Activated T-cell treated with anti-CD3 and anti-CD28 coated beads, Interleukin-2, amount 50 U/mL, for 24 hours (primary cell): ENCODE data around the gene SIRPB2.

Experiments used
- DNase-seq: peaks from one replicate; pipeline ENCODE4 v3.0.0-alpha.2; 2020
- H3K27ac Mint-ChIP-seq: 2 replicates; pipeline ENCODE4 v1.8.0; 2020; ENCODE audit warnings: mild to moderate bottlenecking, mixed read lengths
- H3K27me3 Mint-ChIP-seq: 2 replicates; pipeline ENCODE4 v1.8.0; 2020; ENCODE audit warnings: mixed read lengths
- H3K36me3 Mint-ChIP-seq: 2 replicates; pipeline ENCODE4 v1.8.0; 2020; ENCODE audit warnings: low read depth, mixed read lengths
- H3K4me1 Mint-ChIP-seq: 2 replicates; pipeline ENCODE4 v1.8.0; 2020; ENCODE audit warnings: low read depth, mixed read lengths
- H3K4me3 Mint-ChIP-seq: 2 replicates; pipeline ENCODE4 v1.8.0; 2020; ENCODE audit warnings: mild to moderate bottlenecking, moderate library complexity, mixed read lengths
- H3K9me3 Mint-ChIP-seq: 2 replicates; pipeline ENCODE4 v1.8.0; 2020; ENCODE audit warnings: mixed read lengths

The SIRPB2 gene

GRCh38 chr20:1469925-1470571, 21.2 kb downstream of the SIRPB2 start:
- H3K9me3 Mint-ChIP-seq = no peaks in the 10 kb centered on the region
- DNase-seq = no peak
- peaks cover 12% of the 10 kb centered on the region for H3K36me3 Mint-ChIP-seq
- H3K27me3 Mint-ChIP-seq = peaks cover 9% of the 10 kb centered on the region
- no peak overlapping the region for H3K27ac Mint-ChIP-seq
- no peak overlapping the region for H3K4me3 Mint-ChIP-seq
- peaks cover 24% of the 10 kb centered on the region for H3K4me1 Mint-ChIP-seq

GRCh38 chr20:1469306-1469905, 21.8 kb downstream of the SIRPB2 start:
- no peak for DNase-seq
- Mint-ChIP-seq H3K27me3 (peaks cover 9% of the 10 kb centered on the region), H3K36me3 (peaks cover 18% of the 10 kb centered on the region), H3K4me1 (peaks cover 30% of the 10 kb centered on the region), H3K27ac (no peak overlapping the region), H3K4me3 (no peak overlapping the region), H3K9me3 (no peaks in the 10 kb centered on the region)

GRCh38 chr20:1468117-1468624, 23.0 kb downstream of the SIRPB2 start:
- H3K4me3 Mint-ChIP-seq = no peak overlapping the region
- no peak for DNase-seq
- H3K27ac Mint-ChIP-seq = no peak overlapping the region

GRCh38 chr20:1467355-1468116, 23.7 kb downstream of the SIRPB2 start:
- Mint-ChIP-seq H3K4me3 (peak overlapping the region; percentile 66), H3K9me3 (no peaks in the 10 kb centered on the region), H3K27ac (peak overlapping the region; percentile 64), H3K4me1 (peaks cover 45% of the 10 kb centered on the region), H3K27me3 (peaks cover 9% of the 10 kb centered on the region), H3K36me3 (peaks cover 37% of the 10 kb centered on the region)
- peak; percentile 39 for DNase-seq

More at GRCh38 chr20:1468117-1468624, 23.0 kb downstream of the SIRPB2 start:
- H3K27me3 Mint-ChIP-seq = peaks cover 9% of the 10 kb centered on the region
- peaks cover 30% of the 10 kb centered on the region for H3K36me3 Mint-ChIP-seq
- H3K9me3 Mint-ChIP-seq = no peaks in the 10 kb centered on the region
- peaks cover 42% of the 10 kb centered on the region for H3K4me1 Mint-ChIP-seq

GRCh38 chr20:1467082-1467354, 24.2 kb downstream of the SIRPB2 start:
- DNase-seq = no peak
- no peaks in the 10 kb centered on the region for H3K9me3 Mint-ChIP-seq
- H3K4me1 Mint-ChIP-seq = peaks cover 47% of the 10 kb centered on the region
- peak overlapping the region; percentile 66 for H3K4me3 Mint-ChIP-seq
- peaks cover 9% of the 10 kb centered on the region for H3K27me3 Mint-ChIP-seq
- peak overlapping the region; percentile 64 for H3K27ac Mint-ChIP-seq
- peaks cover 42% of the 10 kb centered on the region for H3K36me3 Mint-ChIP-seq

- Mint-ChIP-seq H3K27me3 (peaks cover 9% of the 10 kb centered on the region), H3K9me3 (no peaks in the 10 kb centered on the region), H3K27ac (peak within 1 kb of the TSS; percentile 94), H3K36me3 (peaks cover 48% of the 10 kb centered on the region), H3K4me1 (peaks cover 48% of the 10 kb centered on the region), H3K4me3 (peak within 1 kb of the TSS; percentile 86)
- DNase-seq = peak; percentile 100
Measured at GRCh38 chr20:1466211-1467081, 24.8 kb downstream of the SIRPB2 start, which contains the start of gene NSFL1C. Gene NSFL1C, minus strand, starts transcription at chr20:1466849. Its CDS starts 25 bp downstream, at chr20:1466824.

- peaks cover 56% of the 10 kb centered on the region for H3K36me3 Mint-ChIP-seq
- no peaks in the 10 kb centered on the region for H3K9me3 Mint-ChIP-seq
- H3K27me3 Mint-ChIP-seq = peaks cover 9% of the 10 kb centered on the region
- peaks cover 53% of the 10 kb centered on the region for H3K4me1 Mint-ChIP-seq
- H3K4me3 Mint-ChIP-seq = peak overlapping the region; percentile 86
- H3K27ac Mint-ChIP-seq = peak overlapping the region; percentile 94
- no peak for DNase-seq
Measured at GRCh38 chr20:1465470-1466210, 25.6 kb downstream of the SIRPB2 start.

GRCh38 chr20:1463971-1464570, 27.1 kb downstream of the SIRPB2 start:
- H3K27me3 Mint-ChIP-seq = peaks cover 9% of the 10 kb centered on the region
- peaks cover 53% of the 10 kb centered on the region for H3K4me1 Mint-ChIP-seq
- peaks cover 71% of the 10 kb centered on the region for H3K36me3 Mint-ChIP-seq
- DNase-seq = no peak
- H3K27ac Mint-ChIP-seq = peak overlapping the region; percentile 94
- no peaks in the 10 kb centered on the region for H3K9me3 Mint-ChIP-seq
- H3K4me3 Mint-ChIP-seq = peak overlapping the region; percentile 86

- Mint-ChIP-seq H3K36me3 (peaks cover 84% of the 10 kb centered on the region), H3K4me3 (no peak overlapping the region), H3K27ac (no peak overlapping the region), H3K27me3 (peaks cover under 1% of the 10 kb centered on the region), H3K4me1 (peaks cover 50% of the 10 kb centered on the region), H3K9me3 (no peaks in the 10 kb centered on the region)
- no peak for DNase-seq
Measured at GRCh38 chr20:1462834-1463233, 28.4 kb downstream of the SIRPB2 start.

- Mint-ChIP-seq H3K9me3 (no peaks in the 10 kb centered on the region), H3K27me3 (no peaks in the 10 kb centered on the region), H3K4me3 (no peak overlapping the region), H3K4me1 (peaks cover 42% of the 10 kb centered on the region), H3K27ac (no peak overlapping the region), H3K36me3 (peaks cover 91% of the 10 kb centered on the region)
- no peak for DNase-seq
Measured at GRCh38 chr20:1462001-1462400, 29.2 kb downstream of the SIRPB2 start.

- H3K36me3 Mint-ChIP-seq = peaks cover 98% of the 10 kb centered on the region
- H3K4me1 Mint-ChIP-seq = peaks cover 35% of the 10 kb centered on the region
- H3K27ac Mint-ChIP-seq = no peak overlapping the region
- DNase-seq = no peak
- no peaks in the 10 kb centered on the region for H3K9me3 Mint-ChIP-seq
- no peak overlapping the region for H3K4me3 Mint-ChIP-seq
- H3K27me3 Mint-ChIP-seq = no peaks in the 10 kb centered on the region
Measured at GRCh38 chr20:1460275-1460674, 30.9 kb downstream of the SIRPB2 start.

- Mint-ChIP-seq H3K4me3 (no peak overlapping the region), H3K4me1 (peaks cover 12% of the 10 kb centered on the region), H3K36me3 (peaks cover 98% of the 10 kb centered on the region), H3K27me3 (no peaks in the 10 kb centered on the region), H3K9me3 (no peaks in the 10 kb centered on the region), H3K27ac (no peak overlapping the region)
- DNase-seq = no peak
Measured at GRCh38 chr20:1457992-1458391, 33.2 kb downstream of the SIRPB2 start.

- Mint-ChIP-seq H3K27ac (no peak overlapping the region), H3K4me3 (no peak overlapping the region), H3K9me3 (no peaks in the 10 kb centered on the region), H3K4me1 (peaks cover 7% of the 10 kb centered on the region), H3K36me3 (peaks cover 98% of the 10 kb centered on the region), H3K27me3 (no peaks in the 10 kb centered on the region)
- DNase-seq = no peak
Measured at GRCh38 chr20:1456300-1456699, 34.9 kb downstream of the SIRPB2 start.
